Activated T-cell treated with anti-CD3 and anti-CD28 coated beads for 1 hour (primary cell): ENCODE results near the gene RNF150.
"Not testable (repeated sequence)": the region's sequence is repeated elsewhere in the genome, so short reads cannot be mapped to it uniquely, and the experiment has no call there.

Experiments
- DNase-seq: peaks from one replicate; pipeline ENCODE4 v3.0.0-alpha.2; 2020; ENCODE audit warnings: low read depth

RNF150 gene

DNA sequence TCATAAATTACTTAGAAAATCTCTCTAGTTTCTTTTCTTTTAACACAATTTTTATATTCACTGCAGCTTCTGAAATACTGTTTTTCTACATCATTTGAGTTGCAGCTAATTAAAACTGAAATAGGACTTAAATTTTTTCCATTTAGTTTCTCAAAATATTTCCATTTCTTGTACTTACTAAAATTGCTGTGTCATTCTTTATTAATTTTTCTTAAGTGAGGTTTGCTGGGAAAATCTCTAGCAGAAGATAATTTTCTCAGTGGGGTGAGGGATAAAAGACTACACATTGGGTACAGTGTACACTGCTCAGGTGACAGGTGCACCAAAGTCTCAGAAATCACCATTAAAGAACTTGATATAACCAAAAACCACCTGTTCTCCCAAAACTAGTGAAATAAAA lies 57.7 kb downstream of the RNF150 start:
- no peak for DNase-seq

GRCh38 chr4:141074098-141074878 lies 59.0 kb downstream of the RNF150 start:
- no peak for DNase-seq

GRCh38 chr4:141066690-141067089 lies 66.6 kb downstream of the RNF150 start:
- no peak for DNase-seq

GRCh38 chr4:141065872-141066271 lies 67.4 kb downstream of the RNF150 start:
- no peak for DNase-seq

- DNase-seq: no peak
These were observed 70.6 kb downstream of the RNF150 start for GRCh38 chr4:141062651-141063050.

GRCh38 chr4:141058591-141059512 lies 74.4 kb downstream of the RNF150 start:
- DNase-seq: no peak

DNA sequence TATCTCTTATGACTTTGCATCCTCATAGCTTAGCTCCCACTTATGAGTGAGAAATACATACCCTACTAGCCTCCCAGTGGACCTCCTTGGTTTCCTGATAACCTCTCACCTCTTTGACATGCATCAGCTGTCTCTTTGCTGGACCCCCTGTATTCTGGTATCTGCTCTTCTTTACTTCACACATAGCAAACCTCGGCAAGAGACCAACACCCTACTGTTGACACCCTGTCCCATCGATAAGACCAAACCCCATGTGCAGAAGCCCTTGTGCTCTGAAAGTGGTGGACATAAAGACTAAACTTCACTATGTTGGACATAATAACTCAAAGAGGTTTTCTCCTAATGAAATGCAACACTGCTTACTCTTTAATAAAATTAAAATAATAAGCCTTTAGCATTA lies 75.7 kb downstream of the RNF150 start:
- DNase-seq: no peak

GRCh38 chr4:141056473-141056872 lies 76.8 kb downstream of the RNF150 start:
- no peak for DNase-seq

- no peak for DNase-seq
These were observed 78.8 kb downstream of the RNF150 start for GRCh38 chr4:141054446-141054845.

DNA sequence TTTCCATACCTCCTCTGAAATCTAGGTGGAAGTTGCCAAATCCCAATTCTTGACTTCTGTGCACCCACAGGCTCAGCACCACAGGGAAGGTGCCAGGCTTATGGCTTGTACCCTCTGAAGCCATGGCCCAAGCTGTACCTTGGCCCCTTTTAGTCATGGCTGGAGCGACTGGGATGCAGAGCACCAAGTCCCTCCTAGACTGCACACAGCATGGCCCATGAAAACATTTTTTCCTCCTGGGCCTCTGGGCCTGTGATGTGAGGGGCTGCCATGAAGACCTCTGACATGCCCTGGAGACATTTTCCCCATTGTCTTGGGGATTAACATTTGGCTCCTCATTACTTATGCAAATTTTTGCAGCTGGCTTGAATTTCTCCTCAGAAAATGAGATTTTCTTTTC lies 82.3 kb downstream of the RNF150 start:
- DNase-seq: not testable (repeated sequence)

DNA sequence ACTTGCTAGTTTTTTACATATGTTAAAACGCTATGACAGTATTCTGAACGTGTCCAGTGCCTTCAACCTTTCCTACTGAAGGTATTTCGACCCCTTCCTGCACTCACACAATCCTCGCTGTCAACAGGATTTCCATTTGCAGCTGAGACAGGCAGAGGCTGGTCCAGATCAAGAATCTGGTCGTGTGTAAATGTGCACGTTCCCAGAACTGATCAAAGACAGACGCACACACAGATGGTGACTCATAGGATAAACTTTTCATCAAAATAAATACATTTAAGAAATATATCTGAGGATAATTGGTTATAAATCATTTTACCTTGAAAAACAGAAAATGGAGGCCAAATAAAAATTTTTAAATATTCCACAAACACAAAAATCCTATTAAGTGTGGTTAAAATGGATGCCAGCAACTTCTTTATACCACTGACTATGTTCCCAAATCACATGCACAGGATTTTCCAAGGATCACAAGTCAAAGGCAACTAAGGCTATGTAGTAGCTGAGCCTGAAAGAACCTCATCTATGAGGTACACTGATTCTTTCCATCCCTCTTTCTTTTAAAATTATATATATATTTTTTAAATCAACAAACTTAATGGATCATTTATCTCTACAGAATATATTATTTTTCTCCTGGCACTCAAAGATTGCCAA lies 85.9 kb downstream of the RNF150 start:
- no peak for DNase-seq

DNA sequence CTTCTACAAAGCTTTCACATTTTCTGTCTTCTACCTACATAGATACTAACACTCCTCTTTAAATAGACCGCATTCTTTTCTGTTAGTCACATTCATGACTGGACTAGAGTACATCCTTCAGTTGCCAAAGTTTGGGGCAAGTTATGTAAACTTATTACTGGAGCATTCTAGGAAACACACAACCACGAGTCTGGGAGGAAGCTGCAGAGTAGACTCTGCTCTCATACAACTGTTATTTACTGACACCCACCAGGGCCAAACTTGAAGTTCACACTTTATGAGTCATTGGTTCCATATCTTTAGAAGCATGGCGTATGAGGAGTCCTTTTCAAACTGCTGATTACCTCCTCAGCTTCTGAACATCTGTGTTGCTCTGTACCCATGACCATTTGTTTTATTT lies 87.0 kb downstream of the RNF150 start:
- DNase-seq: no peak

DNA sequence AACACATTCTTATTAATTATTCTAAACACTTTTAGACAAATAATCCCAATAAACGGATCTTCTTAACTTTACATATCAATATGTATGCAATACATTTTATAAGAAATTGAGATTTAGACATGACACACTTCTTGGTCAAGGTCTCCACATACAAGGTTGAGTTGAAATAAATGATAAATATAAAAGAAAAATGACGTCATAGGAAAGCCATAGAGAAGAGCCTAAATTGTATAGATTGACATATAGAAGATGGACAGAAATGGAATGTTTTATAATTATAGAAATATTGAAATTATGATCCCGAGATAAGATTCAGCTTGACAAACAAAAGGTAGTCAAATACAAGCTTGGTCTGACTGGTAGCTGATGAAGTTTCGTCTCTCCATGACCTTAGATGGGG lies 87.4 kb downstream of the RNF150 start:
- no peak for DNase-seq

DNA sequence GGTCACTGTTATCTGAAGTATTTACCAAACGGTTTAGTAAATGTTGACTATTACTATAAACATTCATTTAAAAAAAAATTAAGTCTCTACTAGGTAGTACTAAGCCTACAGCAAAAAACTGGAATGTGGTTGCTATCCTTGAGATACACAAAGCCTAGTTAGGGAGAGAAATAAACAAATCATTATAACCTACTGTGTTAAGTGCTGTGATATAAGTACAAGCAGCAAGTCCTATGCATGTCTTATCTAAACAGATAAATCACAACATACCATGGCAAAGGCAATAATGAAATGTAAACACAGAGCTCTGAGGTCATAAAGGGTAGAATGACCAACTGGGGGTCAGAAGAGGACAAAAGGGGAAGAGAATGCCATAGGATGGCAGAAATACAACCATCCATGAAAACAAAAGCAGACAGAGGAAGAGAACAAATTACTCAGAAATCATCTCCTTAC lies 92.2 kb downstream of the RNF150 start:
- DNase-seq: no peak

DNA sequence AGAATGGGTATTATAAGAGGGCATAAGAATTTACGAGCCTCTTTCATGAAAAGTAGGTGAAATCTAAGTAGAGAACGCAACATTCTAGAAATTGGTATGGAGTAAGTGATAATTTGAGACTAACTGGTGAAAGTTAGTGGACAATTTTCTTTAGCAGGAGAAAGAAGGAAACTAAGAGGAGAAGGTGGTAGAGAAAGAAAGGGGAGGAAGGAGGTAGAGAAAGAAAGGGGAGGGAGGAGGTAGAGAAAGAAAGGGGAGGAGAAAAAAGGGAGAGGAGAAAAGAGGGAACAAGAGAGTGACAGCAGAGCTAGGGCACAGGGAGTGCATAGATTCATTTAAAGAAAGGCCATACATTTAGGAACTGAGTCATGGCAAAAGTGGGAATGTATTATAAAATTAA lies 94.1 kb downstream of the RNF150 start:
- DNase-seq: no peak

DNA sequence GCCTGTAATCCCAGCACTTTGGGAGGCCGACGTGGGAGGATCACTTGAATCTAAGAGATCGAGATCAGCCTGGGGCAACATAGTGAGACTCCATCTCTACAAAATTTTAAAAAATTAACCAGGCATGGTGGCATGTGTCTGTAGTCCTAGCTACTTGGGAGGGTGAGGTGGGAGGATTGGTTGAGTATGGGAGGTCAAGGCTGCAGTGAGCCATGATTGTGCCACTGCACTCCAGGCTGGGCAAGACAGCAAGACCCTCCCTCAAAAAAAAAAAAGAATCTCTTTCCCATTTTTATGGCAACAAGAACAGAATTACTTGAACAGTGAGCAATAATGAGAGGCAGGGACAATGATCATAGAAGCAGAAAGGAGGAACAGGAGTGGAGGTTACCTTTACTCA lies 94.8 kb downstream of the RNF150 start:
- DNase-seq: no peak

- no peak for DNase-seq
These were observed 95.8 kb downstream of the RNF150 start for GRCh38 chr4:141037446-141037845.

DNA sequence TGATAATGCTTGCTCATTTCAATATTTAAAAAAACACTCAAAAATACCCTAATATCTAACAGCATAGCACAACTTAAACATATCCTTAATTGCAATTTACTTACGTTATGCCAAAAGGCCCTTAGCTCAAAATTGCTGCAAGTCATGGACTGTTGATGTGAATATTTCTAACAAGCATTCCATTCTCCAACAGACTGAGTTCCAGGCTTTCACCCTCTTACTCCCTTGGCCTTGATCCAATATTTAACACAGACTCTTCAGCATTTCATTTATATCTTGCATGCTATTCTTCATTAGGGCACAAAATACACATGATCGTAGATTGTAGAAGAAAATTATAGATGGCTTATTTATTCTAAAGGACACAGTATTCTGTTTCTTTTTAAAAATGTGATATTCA lies 96.5 kb downstream of the RNF150 start:
- no peak for DNase-seq

- no peak for DNase-seq
These were observed 97.3 kb downstream of the RNF150 start for GRCh38 chr4:141035920-141036319.

GRCh38 chr4:141028024-141028529 lies 105.2 kb downstream of the RNF150 start:
- no peak for DNase-seq

DNA sequence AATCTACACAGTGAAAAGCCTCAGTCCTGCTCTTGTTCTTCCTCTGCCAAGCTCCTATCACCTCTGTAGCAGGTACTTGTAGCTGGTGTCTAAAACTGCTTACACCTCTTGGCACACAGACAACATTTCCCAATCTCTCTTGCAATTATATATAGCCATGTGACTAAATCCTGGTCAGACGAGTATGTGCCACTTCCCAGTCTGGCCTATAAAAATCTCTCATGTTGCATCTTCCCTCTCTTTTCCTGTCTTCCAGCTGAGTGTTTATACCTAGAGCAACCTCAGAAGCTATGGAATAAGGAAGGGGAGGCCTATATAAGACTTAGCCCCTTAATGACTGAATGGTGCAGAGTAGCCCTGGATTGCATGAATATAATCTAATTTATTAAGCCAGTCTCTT lies 105.8 kb downstream of the RNF150 start:
- DNase-seq: no peak

GRCh38 chr4:141026900-141027299 lies 106.4 kb downstream of the RNF150 start:
- no peak for DNase-seq
